Caki2 (cell line): Measurements from ENCODE around the gene DISP3. TPM values are rescaled to one million over a fixed set of nuclear protein-coding genes. Genes with fewer than 3 reads are reported as not detected.

Source experiments
- DNase-seq: peaks from one replicate; pipeline ENCODE4 v3.0.0-alpha.2; 2015; ENCODE audit warnings: low read depth
- in situ Hi-C: cut with HindIII; loops from 2 replicates; pipeline ENCODE4 v1.10.0; 2016; ENCODE audit warnings: low sequenced_read_pairs, low pct_unique_long_range_greater_than_20kb, mixed read lengths
- total RNA-seq: library from RNA; depleted of rRNA; stranded (reverse); fragments of >200 nt; shearing (Covaris generic); gene quantifications from 2 replicates; pipeline ENCODE4 v1.2.3, GENCODE V29; 2014; ENCODE audit warnings: low replicate concordance

DISP3 gene
- total RNA-seq, 1 experiment from 2014 or later, result 0.27 TPM

- in situ Hi-C loops, result no loop called here
These were observed 43.7 kb downstream of the DISP3 start for GRCh38 chr1:11522400-11523235.

GRCh38 chr1:11523261-11523660, 44.3 kb downstream of the DISP3 start:
- in situ Hi-C loops, result no loop called here

More at GRCh38 chr1:11522400-11523235, 43.7 kb downstream of the DISP3 start:
- DNase-seq, result no peak

GRCh38 chr1:11523746-11524464, 45.0 kb downstream of the DISP3 start:
- in situ Hi-C loops, result no loop called here
- no peak for DNase-seq

More at GRCh38 chr1:11523261-11523660, 44.3 kb downstream of the DISP3 start:
- no peak for DNase-seq

GRCh38 chr1:11524465-11525150, 45.7 kb downstream of the DISP3 start:
- in situ Hi-C loops, result no loop called here
- DNase-seq, result no peak

DNA sequence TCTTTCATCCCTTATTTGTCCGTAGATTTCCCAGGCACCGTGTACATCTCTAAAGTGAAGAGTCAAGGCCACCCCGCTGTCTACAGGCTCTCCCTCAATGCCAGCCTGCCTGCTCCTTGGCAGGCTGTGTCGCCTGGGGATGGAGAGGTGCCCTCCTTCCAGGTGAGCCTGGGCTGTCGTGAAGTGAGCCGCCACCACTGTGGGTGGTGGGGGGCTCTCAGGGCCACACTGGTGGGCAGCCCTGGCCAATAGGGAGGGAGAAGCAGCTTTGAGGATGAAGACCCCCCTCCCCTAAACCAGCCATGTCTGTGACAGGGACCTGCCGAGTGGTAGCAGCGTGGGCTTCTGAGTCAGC, 46.2 kb downstream of the DISP3 start:
- no peak for DNase-seq
- in situ Hi-C loops, result no loop called here

- in situ Hi-C loops, result no loop called here
- no peak for DNase-seq
These were observed 46.6 kb downstream of the DISP3 start for GRCh38 chr1:11525516-11525915.

DNA sequence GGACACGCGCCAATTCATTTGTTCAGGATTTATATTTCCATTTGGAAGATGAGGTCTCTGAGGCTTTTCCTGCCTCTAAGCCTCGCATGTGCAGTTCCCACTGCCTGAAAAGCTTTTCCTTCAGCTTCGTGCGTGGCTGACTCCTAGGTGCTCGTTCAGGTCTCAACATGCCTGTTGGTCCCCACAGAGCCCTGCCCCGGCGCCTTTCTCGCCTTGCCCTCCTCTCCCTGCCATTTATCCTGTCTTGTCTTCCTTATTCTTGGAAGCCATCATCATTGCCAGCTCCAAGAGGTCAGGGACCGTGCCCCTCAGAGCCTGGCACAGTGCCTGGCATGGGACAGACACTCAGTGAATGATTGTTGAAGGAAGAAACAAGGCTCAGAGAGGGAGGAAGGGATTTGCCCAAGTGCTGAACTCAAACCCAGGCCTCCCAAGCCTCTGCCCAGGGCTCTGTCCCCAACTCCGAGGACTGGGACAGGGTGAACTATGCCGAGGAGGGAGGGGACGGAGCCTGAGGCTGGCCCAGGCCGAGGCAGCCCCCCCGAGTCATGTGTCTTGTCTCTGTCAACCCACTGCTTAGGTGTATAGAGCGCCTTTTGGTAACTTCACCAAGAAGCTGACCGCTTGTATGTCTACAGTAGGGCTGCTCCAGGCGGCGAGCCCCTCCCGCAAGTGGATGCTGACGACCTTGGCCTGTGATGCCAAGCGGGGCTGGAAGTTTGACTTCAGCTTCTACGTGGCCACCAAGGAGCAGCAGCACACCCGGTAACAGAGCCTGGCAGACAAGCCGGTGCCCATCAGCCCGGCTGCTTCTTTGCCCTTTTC, 47.3 kb downstream of the DISP3 start:
- no peak for DNase-seq
- in situ Hi-C loops, result no loop called here

- in situ Hi-C loops, result no loop called here
- no peak for DNase-seq
These were observed 48.8 kb downstream of the DISP3 start for GRCh38 chr1:11527541-11528452.

- DNase-seq, result no peak
- in situ Hi-C loops, result no loop called here
These were observed 49.8 kb downstream of the DISP3 start for GRCh38 chr1:11528611-11529261.

DNA sequence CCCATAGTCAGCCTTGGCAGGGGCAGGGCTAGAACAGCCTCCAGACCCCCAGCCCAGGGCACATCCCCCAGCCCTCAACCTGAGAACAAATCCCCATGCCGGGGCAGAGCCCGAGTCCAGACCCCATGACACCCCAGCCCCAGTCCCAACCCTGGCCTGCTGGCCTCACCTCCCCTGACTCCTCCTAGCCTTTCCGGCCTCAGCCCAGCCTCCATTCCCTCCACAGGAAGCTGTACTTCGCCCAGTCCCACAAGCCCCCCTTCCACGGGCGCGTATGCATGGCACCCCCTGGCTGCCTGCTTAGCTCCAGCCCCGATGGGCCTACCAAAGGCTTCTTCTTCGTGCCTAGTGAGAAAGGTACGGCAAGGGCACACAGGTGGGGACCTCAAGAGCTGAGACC, 50.4 kb downstream of the DISP3 start:
- no peak for DNase-seq
- in situ Hi-C loops, result no loop called here

DNA sequence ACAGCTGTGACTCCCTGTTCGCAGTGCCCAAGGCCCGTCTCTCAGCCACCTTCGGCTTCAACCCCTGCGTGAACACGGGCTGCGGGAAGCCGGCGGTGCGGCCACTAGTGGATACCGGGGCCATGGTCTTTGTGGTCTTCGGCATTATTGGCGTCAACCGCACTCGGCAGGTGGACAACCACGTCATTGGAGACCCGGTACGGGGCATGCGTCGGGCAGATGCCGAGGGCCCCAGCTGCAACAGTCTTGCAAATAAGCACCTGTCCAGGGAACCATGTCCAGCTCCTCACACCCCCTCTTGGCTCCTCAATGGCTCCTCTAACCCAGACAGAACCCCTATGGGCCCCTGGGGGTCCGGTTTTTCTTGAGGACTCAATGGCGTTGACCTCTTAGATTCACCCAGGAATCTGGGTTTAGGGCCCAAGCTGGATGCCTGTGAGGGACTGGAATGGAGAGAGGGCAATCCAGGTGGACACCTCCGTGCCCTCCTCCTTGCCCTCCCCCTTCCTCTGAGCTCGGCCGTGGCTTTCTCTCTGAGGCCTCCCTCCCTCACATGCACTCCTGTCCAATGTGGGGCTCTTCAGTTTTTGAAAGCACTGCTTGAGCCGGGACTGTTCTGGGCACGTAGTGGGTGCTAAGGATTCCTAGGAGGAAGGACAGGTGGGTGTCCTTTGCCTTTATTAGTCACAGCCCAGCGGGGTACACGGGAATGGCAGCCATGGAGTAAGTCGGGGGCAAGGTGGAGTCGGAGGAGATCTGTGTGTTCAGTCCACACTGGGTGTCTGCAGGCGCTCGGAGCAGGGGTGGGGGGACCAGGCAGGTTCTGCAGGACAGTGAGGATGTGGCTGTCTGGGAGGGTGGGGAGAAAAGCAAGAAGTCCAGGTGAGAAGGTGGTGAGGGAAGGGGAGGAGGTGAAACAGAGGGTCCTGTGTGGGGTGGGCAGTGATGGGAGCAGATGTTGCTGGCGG, 51.1 kb downstream of the DISP3 start:
- no peak for DNase-seq
- in situ Hi-C loops, result no loop called here

GRCh38 chr1:11530731-11531311, 51.9 kb downstream of the DISP3 start:
- DNase-seq, result no peak
- in situ Hi-C loops, result no loop called here

DNA sequence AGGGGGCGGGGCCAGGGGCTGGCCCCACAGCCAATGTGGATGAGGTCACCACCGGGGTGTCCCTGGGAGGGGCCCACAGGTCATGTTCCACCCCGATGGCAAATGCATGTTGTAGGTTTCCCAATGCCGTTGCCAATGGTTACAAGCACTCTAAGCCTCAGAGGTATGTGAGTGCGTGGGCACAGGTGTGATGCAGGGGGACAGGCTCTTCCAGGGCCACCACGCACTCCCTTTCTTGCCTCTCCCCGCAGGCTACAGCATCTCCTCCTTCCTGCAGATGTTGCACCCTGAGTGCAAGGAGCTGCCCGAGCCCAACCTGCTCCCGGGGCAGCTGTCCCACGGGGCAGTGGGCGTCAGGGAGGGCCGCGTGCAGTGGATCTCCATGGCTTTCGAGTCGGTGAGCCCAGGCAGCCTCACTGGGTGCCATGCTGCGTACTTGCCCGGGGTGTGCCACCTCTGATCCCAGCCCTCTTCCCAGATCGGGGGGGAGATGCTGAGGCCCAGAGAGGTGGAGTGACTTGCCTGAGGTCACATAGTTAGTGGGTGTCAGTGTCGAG, 52.4 kb downstream of the DISP3 start:
- in situ Hi-C loops, result no loop called here
- DNase-seq, result no peak

DNA sequence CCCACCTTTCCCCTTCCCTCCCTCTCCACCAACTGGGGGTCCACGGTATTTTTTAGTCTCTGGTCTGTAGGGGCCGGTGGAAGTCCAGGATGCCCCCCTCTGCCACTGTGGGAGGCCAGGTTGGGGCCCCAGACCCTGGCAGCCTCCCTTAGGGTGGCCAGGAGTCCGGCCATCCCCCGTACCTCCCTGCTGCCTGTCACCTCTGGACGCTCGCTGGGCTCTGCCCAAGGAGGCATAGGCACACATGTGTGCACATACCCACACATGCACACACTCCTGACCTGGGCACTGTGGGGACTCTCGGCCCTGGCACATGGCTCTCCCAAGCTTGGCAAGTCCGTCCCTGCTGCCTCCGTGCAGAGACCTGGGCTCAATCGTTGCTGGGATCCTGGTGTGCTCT, 53.0 kb downstream of the DISP3 start:
- no peak for DNase-seq
- in situ Hi-C loops, result no loop called here
